Psoas muscle (tissue), 8 donors: ENCODE data around the gene SEMA3G. TPM values are rescaled to one million over a fixed set of nuclear protein-coding genes. Genes with fewer than 3 reads are reported as not detected.

Experiments used
- ATAC-seq, 4 donors: fragments of 200-7000 bp; cut with Tn5 transposase; one replicate each; pipeline ENCODE4 v1.9.1; 2020; ENCODE audit warnings: moderate library complexity in 3 of 4, mild to moderate bottlenecking in 2 of 4
- DNase-seq, 2 donors: peaks; one replicate each; pipeline ENCODE4 v3.0.0-alpha.2; 2020
- H3K27ac ChIP-seq: fragments of 200-600 bp; one replicate; pipeline ENCODE4 v1.8.0; 2022
- H3K27me3 ChIP-seq, 3 donors: fragments of 200-600 bp in 1 of 3; one replicate each; pipeline versions ENCODE4 v1.6.1 to v1.8.0; 2013 to 2022; ENCODE audit warnings: low read length in 2 of 3, mild to moderate bottlenecking in 2 of 3, moderate library complexity in 1 of 3; ENCODE audit not compliant: insufficient read depth in 3 of 3
- H3K36me3 ChIP-seq, 2 donors: fragments of 200-600 bp in 1 of 2; one replicate each; pipeline versions ENCODE4 v1.6.1 to v1.8.0; 2013 to 2022; ENCODE audit warnings: low read depth in 1 of 2, mild to moderate bottlenecking in 1 of 2, moderate library complexity in 1 of 2; ENCODE audit not compliant: insufficient read depth in 1 of 2
- H3K4me1 ChIP-seq: fragments of 200-600 bp; one replicate; pipeline ENCODE4 v1.8.0; 2022
- H3K4me3 ChIP-seq: fragments of 200-600 bp; one replicate; pipeline ENCODE4 v1.8.0; 2022; ENCODE audit warnings: mild to moderate bottlenecking
- H3K9me3 ChIP-seq: fragments of 200-600 bp; one replicate; pipeline ENCODE4 v1.8.0; 2022
- WGBS, 3 donors: extraction: QIAGEN DNeasy Blood & Tissue Kit; methylation state at CpG; one replicate each; pipeline versions ENCODE4 v1.1.6 to v1.1.7; 2013; 5-methylcytosine and 5-hydroxymethylcytosine counted together
- intact Hi-C, 2 donors: fragments of 100-400 bp; cut with DNase I; formaldehyde crosslinking; loops; one replicate each; pipeline versions ENCODE4 v1.11.0 to v1.14.2; 2022
- polyA plus RNA-seq, 3 donors: library from polyadenylated mRNA; stranded (reverse); fragments of 200-250 nt; gene quantifications; one replicate each; pipeline ENCODE4 v1.2.3, GENCODE V29; 2013
- total RNA-seq, 4 donors: library from RNA; stranded (reverse); fragmentation: NEBNext Ultra II Directional in 2 of 4; extraction: Animal tissue kit (Norgen Biotek cat#: 25700) in 2 of 4; gene quantifications; one replicate each; pipeline versions ENCODE4 v1.2.1 to v1.2.4, GENCODE V29; 2021 to 2023
- TF ChIP-seq, protein P1 (sequence below): fragments of 200-600 bp; IDR thresholded peaks from one replicate; pipeline ENCODE4 v1.8.0; 2022; ENCODE audit warnings: antibody characterized with exemption
- donor health status: healthy with polysubstance abuse.
- donor health status: DM: no; HTN: no; CAD: no; lungs with moderate emphysema.
- donor health status: Bipolar disorder and iron deficiency.
- donor health status: healthy.
- donor health status: DM: yes; HTN: yes; CAD: no.
- donor health status: DM: no; HTN: no; CAD: no.
- donor health status: DM: no; HTN: no; CAD: no.
- donor health status: DM: yes; HTN: yes; CAD: no.

The SEMA3G gene
- total and polyA plus RNA-seq, 7 donors: 6.0 to 13.8 (median 6.5) TPM

GRCh38 chr3:52483081-52483480, 38.2 kb upstream of the SEMA3G start:
- Histone ChIP-seq H3K27me3 (no peaks in the 10 kb centered on the region), H3K4me1 (peaks cover 18% of the 10 kb centered on the region), H3K27ac (peak overlapping the region; percentile 68), H3K9me3 (no peaks in the 10 kb centered on the region), H3K36me3 (peaks cover 4 to 87% of the 10 kb centered on the region in 2 donors), H3K4me3 (no peak overlapping the region)
- TF ChIP-seq, protein P1, sequence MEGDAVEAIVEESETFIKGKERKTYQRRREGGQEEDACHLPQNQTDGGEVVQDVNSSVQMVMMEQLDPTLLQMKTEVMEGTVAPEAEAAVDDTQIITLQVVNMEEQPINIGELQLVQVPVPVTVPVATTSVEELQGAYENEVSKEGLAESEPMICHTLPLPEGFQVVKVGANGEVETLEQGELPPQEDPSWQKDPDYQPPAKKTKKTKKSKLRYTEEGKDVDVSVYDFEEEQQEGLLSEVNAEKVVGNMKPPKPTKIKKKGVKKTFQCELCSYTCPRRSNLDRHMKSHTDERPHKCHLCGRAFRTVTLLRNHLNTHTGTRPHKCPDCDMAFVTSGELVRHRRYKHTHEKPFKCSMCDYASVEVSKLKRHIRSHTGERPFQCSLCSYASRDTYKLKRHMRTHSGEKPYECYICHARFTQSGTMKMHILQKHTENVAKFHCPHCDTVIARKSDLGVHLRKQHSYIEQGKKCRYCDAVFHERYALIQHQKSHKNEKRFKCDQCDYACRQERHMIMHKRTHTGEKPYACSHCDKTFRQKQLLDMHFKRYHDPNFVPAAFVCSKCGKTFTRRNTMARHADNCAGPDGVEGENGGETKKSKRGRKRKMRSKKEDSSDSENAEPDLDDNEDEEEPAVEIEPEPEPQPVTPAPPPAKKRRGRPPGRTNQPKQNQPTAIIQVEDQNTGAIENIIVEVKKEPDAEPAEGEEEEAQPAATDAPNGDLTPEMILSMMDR: no peak
- 86 to 89% (median 87%) methylated on average over 14 of the region's 14 CpGs for WGBS, 3 donors
- DNase-seq: peak in 1 of 2 donors; percentile 17
- peak in 3 of 4 donors; percentile 3 to 26 (median 21) for ATAC-seq
- intact Hi-C loops: loop anchor here in 1 of 2 donors (10.0 kb wide), 1 partner anchor 192 kb away; no protein-coding TSS in a partner anchor

GRCh38 chr3:52481819-52482521, 37.1 kb upstream of the SEMA3G start:
- 84 to 88% (median 85%) methylated on average over 23 of the region's 23 CpGs for WGBS, 3 donors
- Histone ChIP-seq H3K4me1 (peaks cover 18% of the 10 kb centered on the region), H3K27ac (no peak overlapping the region), H3K4me3 (no peak overlapping the region), H3K36me3 (peaks cover 4 to 87% of the 10 kb centered on the region in 2 donors), H3K27me3 (no peaks in the 10 kb centered on the region), H3K9me3 (no peaks in the 10 kb centered on the region)
- no peak for ATAC-seq
- DNase-seq: peak; percentile 33 to 67
- intact Hi-C loops: loop anchor here in 1 of 2 donors (10.0 kb wide), 1 partner anchor 193 kb away; no protein-coding TSS in a partner anchor
- TF ChIP-seq, protein P1: peak; percentile 35

DNA sequence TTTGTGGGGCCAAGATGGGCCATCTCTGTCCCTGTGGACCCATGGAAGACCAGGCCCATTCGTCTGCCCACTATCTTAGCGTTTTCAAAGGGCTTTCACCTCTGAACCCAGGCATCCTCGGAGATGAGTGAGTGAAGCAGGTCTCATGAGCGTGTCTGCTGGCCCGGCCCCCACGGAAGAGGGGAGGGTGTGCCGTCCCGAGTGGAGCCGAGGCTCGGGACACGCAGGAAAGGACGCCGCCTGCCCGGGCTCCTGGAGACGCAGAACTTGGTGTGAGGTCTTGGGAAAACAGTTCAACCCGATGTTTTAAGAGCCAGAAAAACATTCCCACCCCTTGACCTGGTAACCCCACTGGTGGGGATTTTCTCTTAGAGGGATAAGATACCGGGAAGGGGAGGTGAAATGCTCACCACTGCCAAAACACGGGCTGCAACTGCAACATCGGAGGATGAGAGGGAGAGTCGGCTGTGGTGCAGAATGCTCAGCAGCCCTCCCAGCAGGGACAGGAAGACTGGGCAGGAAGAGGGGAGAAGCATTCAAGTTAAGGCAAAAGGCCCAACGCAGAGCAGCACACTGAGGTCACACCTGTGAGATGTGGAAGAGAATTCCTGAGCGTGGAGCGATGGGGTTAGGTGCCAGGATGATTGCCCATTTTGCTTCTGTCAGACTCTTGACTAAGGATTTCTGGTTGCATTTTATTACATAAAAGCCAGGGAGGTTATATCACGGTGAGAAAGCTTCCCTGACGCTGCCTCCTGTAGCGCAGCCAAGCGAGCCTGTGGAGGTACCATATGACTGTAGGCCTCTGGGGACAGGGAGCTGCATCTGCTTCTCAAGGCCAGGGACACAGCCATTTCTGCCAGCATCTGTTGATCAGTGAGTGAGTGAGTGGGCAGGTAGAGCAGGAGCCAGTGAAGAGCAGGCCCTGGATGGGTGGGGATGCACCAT, 36.1 kb upstream of the SEMA3G start:
- Histone ChIP-seq H3K4me1 (peaks cover 18% of the 10 kb centered on the region), H3K27me3 (no peaks in the 10 kb centered on the region), H3K36me3 (peaks cover 6 to 87% of the 10 kb centered on the region in 2 donors), H3K27ac (no peak overlapping the region), H3K4me3 (no peak overlapping the region), H3K9me3 (no peaks in the 10 kb centered on the region)
- TF ChIP-seq, protein P1: no peak
- WGBS, 3 donors: 85% methylated on average over 27 of the region's 27 CpGs
- intact Hi-C loops: loop anchor here in 1 of 2 donors (10.0 kb wide), 1 partner anchor 194 kb away; no protein-coding TSS in a partner anchor
- no peak for ATAC-seq
- DNase-seq: peak in 1 of 2 donors; percentile 48

- Histone ChIP-seq H3K27ac (no peak overlapping the region), H3K36me3 (peaks cover 6 to 87% of the 10 kb centered on the region in 2 donors), H3K27me3 (no peaks in the 10 kb centered on the region), H3K4me1 (peaks cover 18% of the 10 kb centered on the region), H3K4me3 (no peak overlapping the region), H3K9me3 (no peaks in the 10 kb centered on the region)
- ATAC-seq (no peak), DNase-seq (peak in 1 of 2 donors; percentile 52)
- intact Hi-C loops: loop anchor here in 1 of 2 donors (10.0 kb wide), 1 partner anchor 195 kb away; no protein-coding TSS in a partner anchor
- WGBS, 3 donors: 85 to 92% (median 88%) methylated on average over 16 of the region's 16 CpGs
- TF ChIP-seq, protein P1: no peak
Observed at GRCh38 chr3:52479877-52480575, 35.1 kb upstream of the SEMA3G start.
